GM23338 (cell line): ENCODE data around the gene PLXNC1. TPM values are rescaled to one million over a fixed set of nuclear protein-coding genes. Genes with fewer than 3 reads are reported as not detected.

Experiments used
- ATAC-seq: fragments of 200-7000 bp; cut with Tn5 transposase; 3 replicates; pipeline ENCODE4 v1.9.1; 2020
- DNase-seq: peaks from one replicate; pipeline ENCODE4 v3.0.0-alpha.2; 2015; ENCODE audit warnings: low spot score
- H2AFZ ChIP-seq: fragments of 200-600 bp; sonication (generic); 2 replicates; pipeline ENCODE4 v1.8.0; 2016; ENCODE audit warnings: antibody characterized with exemption, mild to moderate bottlenecking, moderate library complexity
- H3F3A ChIP-seq: fragments of 200-600 bp; sonication (generic); replicated peaks from 2 replicates; pipeline ENCODE4 v1.8.0; 2017; ENCODE audit warnings: antibody characterized with exemption, mixed run types, low read depth
- H3K27ac ChIP-seq: fragments of 200-600 bp; sonication (generic); 2 replicates; pipeline ENCODE4 v1.6.1; 2016; ENCODE audit warnings: low read depth
- H3K27me3 ChIP-seq: fragments of 200-600 bp; sonication (generic); 2 replicates; pipeline ENCODE4 v1.8.0; 2016; ENCODE audit warnings: mild to moderate bottlenecking, mixed run types, moderate library complexity; ENCODE audit not compliant: insufficient read depth
- H3K36me3 ChIP-seq: fragments of 200-600 bp; sonication (generic); 2 replicates; pipeline ENCODE4 v1.8.0; 2016; ENCODE audit warnings: mild to moderate bottlenecking; ENCODE audit not compliant: insufficient read depth
- H3K4me1 ChIP-seq: fragments of 200-600 bp; sonication (generic); 2 replicates; pipeline ENCODE4 v1.8.0; 2016; ENCODE audit warnings: mild to moderate bottlenecking, moderate library complexity; ENCODE audit not compliant: insufficient read depth
- H3K4me2 ChIP-seq: fragments of 200-600 bp; sonication (generic); 2 replicates; pipeline ENCODE4 v1.7.1; 2017; ENCODE audit warnings: mixed run types
- H3K4me3 ChIP-seq: fragments of 200-600 bp; sonication (generic); 2 replicates; pipeline ENCODE4 v1.6.1; 2016; ENCODE audit warnings: mixed run types
- H3K79me2 ChIP-seq: fragments of 200-600 bp; sonication (generic); replicated peaks from 2 replicates; pipeline ENCODE4 v1.8.0; 2017; ENCODE audit warnings: mild to moderate bottlenecking; ENCODE audit not compliant: insufficient read depth
- H3K9me2 ChIP-seq: fragments of 200-600 bp; sonication (generic); 2 replicates; pipeline ENCODE4 v1.8.0; 2017; ENCODE audit not compliant: insufficient read depth
- H4K20me1 ChIP-seq: fragments of 200-600 bp; sonication (generic); replicated peaks from 2 replicates; pipeline ENCODE4 v1.8.0; 2017; ENCODE audit warnings: mild to moderate bottlenecking; ENCODE audit not compliant: insufficient read depth
- H3K27ac Mint-ChIP-seq: 2 replicates; pipeline ENCODE4 v1.8.0; 2020; ENCODE audit warnings: inconsistent platforms, mild to moderate bottlenecking, moderate library complexity, mixed read lengths
- H3K27me3 Mint-ChIP-seq: 3 replicates; pipeline ENCODE4 v1.8.0; 2022; ENCODE audit warnings: low read depth, mild to moderate bottlenecking, moderate library complexity, mixed read lengths, inconsistent platforms; ENCODE audit not compliant: insufficient read depth, poor library complexity
- H3K36me3 Mint-ChIP-seq: 3 replicates; pipeline ENCODE4 v1.8.0; 2021; ENCODE audit warnings: low read depth, mild to moderate bottlenecking, inconsistent platforms, moderate library complexity, mixed read lengths
- H3K4me1 Mint-ChIP-seq: 3 replicates; pipeline ENCODE4 v1.8.0; 2020; ENCODE audit warnings: mild to moderate bottlenecking, inconsistent platforms, mixed read lengths
- H3K4me3 Mint-ChIP-seq: 3 replicates; pipeline ENCODE4 v1.8.0; 2021; ENCODE audit warnings: moderate library complexity, mild to moderate bottlenecking, inconsistent platforms, mixed read lengths
- H3K9me3 Mint-ChIP-seq: 3 replicates; pipeline ENCODE4 v1.8.0; 2020; ENCODE audit warnings: moderate library complexity, mild to moderate bottlenecking, inconsistent platforms, mixed read lengths
- CREB1 ChIP-seq: fragments of 250-450 bp; sonication (Bioruptor Pico); IDR thresholded peaks from 2 replicates; pipeline ENCODE4 v1.5.0; 2020; ENCODE audit warnings: low read depth, mild to moderate bottlenecking, moderate library complexity
- EZH2 ChIP-seq: fragments of 200-600 bp; sonication (generic); IDR thresholded peaks from one replicate; pipeline ENCODE4 v1.8.0; 2017; ENCODE audit warnings: antibody characterized with exemption, mild to moderate bottlenecking, low read depth; ENCODE audit not compliant: unreplicated experiment
- REST ChIP-seq: IDR thresholded peaks from one replicate; pipeline ENCODE4 v1.6.1; 2018; ENCODE audit warnings: antibody characterized with exemption; ENCODE audit not compliant: unreplicated experiment
- ZNF331 ChIP-seq: fragments of 250-450 bp; sonication (Bioruptor Pico); IDR thresholded peaks from 2 replicates; pipeline ENCODE4 v1.5.0; 2020; ENCODE audit warnings: low read depth, mild to moderate bottlenecking, moderate library complexity
- polyA plus RNA-seq: library from polyadenylated mRNA; unstranded; fragments of >200 nt; fragmentation: Nextera tagmentation; extraction: Ambion mirVana; gene quantifications from 2 replicates; pipeline ENCODE4 v1.2.1, GENCODE V29; 2016
- total RNA-seq: library from RNA; depleted of rRNA; stranded (reverse); fragments of >200 nt; shearing (Covaris generic); gene quantifications from 2 replicates; pipeline ENCODE4 v1.2.3, GENCODE V29; 2014
- TF ChIP-seq, protein P1 (sequence below), 2 experiments: fragments of 200-600 bp in 1 of 2; sonication (generic) in 1 of 2; conservative IDR thresholded peaks; 2 replicates each; pipeline versions ENCODE4 v1.5.1 to v1.6.1; 2016 to 2017; ENCODE audit warnings: antibody characterized with exemption in 2 of 2, low read depth in 2 of 2, mild to moderate bottlenecking in 2 of 2, moderate library complexity in 1 of 2
- TF ChIP-seq, protein P2 (sequence below): fragments of 250-450 bp; sonication (Bioruptor Pico); IDR thresholded peaks from 2 replicates; pipeline ENCODE4 v1.5.0; 2020; ENCODE audit warnings: mild to moderate bottlenecking, moderate library complexity

The PLXNC1 gene
- total and polyA plus RNA-seq, 2 experiments from 2014 or later = 1.9 to 6.5 TPM

DNA sequence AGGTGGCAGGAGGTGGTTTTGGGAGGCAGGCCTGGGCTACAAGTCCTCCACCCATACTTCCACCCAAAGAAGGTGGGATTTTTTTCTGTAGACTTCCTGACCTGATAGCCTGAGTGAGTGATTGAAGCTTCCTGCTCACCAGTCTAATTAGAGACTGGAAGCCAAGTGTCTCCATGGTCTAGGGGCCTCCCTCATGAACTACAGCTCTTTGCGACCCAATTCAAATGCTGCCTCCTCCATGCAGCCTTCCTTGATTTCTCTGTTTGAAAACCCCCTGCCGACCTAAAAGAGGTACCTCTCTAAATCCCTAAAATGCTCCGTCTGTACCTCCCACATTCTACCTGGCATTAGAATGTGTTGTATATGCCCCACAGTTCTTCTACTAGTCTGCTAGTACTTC lies 124.9 kb downstream of the PLXNC1 start:
- H3K4me1 Mint-ChIP-seq = peaks cover 21% of the 10 kb centered on the region
- Histone ChIP-seq H3K4me1 (peaks cover 18% of the 10 kb centered on the region), H2AFZ (no peak overlapping the region), H3K9me2 (peaks cover 9% of the 10 kb centered on the region; the same call in 1 of the 2 replicates), H3K27me3 (no peaks in the 10 kb centered on the region), H4K20me1 (no peaks in the 10 kb centered on the region), H3F3A (no peaks in the 10 kb centered on the region), H3K36me3 (no peaks in the 10 kb centered on the region), H3K4me3 (no peak overlapping the region), H3K79me2 (no peaks in the 10 kb centered on the region), H3K4me2 (no peak overlapping the region), H3K27ac (no peak overlapping the region)
- ATAC-seq = no peak
- H3K9me3 Mint-ChIP-seq = no peaks in the 10 kb centered on the region
- H3K27ac Mint-ChIP-seq = no peak overlapping the region
- H3K27me3 Mint-ChIP-seq = no peaks in the 10 kb centered on the region
- no peak for DNase-seq
- H3K4me3 Mint-ChIP-seq = no peak overlapping the region
- no peaks in the 10 kb centered on the region; the same call in 2 of the 3 replicates for H3K36me3 Mint-ChIP-seq
- TF ChIP-seq, protein P1, sequence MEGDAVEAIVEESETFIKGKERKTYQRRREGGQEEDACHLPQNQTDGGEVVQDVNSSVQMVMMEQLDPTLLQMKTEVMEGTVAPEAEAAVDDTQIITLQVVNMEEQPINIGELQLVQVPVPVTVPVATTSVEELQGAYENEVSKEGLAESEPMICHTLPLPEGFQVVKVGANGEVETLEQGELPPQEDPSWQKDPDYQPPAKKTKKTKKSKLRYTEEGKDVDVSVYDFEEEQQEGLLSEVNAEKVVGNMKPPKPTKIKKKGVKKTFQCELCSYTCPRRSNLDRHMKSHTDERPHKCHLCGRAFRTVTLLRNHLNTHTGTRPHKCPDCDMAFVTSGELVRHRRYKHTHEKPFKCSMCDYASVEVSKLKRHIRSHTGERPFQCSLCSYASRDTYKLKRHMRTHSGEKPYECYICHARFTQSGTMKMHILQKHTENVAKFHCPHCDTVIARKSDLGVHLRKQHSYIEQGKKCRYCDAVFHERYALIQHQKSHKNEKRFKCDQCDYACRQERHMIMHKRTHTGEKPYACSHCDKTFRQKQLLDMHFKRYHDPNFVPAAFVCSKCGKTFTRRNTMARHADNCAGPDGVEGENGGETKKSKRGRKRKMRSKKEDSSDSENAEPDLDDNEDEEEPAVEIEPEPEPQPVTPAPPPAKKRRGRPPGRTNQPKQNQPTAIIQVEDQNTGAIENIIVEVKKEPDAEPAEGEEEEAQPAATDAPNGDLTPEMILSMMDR (conservative IDR thresholded peaks at IDR 0.05; ENCODE audit: low read depth in 2 of 2) = no peak
- no peak for TF ChIP-seq REST
- no peak for TF ChIP-seq ZNF331
- TF ChIP-seq, protein P2, sequence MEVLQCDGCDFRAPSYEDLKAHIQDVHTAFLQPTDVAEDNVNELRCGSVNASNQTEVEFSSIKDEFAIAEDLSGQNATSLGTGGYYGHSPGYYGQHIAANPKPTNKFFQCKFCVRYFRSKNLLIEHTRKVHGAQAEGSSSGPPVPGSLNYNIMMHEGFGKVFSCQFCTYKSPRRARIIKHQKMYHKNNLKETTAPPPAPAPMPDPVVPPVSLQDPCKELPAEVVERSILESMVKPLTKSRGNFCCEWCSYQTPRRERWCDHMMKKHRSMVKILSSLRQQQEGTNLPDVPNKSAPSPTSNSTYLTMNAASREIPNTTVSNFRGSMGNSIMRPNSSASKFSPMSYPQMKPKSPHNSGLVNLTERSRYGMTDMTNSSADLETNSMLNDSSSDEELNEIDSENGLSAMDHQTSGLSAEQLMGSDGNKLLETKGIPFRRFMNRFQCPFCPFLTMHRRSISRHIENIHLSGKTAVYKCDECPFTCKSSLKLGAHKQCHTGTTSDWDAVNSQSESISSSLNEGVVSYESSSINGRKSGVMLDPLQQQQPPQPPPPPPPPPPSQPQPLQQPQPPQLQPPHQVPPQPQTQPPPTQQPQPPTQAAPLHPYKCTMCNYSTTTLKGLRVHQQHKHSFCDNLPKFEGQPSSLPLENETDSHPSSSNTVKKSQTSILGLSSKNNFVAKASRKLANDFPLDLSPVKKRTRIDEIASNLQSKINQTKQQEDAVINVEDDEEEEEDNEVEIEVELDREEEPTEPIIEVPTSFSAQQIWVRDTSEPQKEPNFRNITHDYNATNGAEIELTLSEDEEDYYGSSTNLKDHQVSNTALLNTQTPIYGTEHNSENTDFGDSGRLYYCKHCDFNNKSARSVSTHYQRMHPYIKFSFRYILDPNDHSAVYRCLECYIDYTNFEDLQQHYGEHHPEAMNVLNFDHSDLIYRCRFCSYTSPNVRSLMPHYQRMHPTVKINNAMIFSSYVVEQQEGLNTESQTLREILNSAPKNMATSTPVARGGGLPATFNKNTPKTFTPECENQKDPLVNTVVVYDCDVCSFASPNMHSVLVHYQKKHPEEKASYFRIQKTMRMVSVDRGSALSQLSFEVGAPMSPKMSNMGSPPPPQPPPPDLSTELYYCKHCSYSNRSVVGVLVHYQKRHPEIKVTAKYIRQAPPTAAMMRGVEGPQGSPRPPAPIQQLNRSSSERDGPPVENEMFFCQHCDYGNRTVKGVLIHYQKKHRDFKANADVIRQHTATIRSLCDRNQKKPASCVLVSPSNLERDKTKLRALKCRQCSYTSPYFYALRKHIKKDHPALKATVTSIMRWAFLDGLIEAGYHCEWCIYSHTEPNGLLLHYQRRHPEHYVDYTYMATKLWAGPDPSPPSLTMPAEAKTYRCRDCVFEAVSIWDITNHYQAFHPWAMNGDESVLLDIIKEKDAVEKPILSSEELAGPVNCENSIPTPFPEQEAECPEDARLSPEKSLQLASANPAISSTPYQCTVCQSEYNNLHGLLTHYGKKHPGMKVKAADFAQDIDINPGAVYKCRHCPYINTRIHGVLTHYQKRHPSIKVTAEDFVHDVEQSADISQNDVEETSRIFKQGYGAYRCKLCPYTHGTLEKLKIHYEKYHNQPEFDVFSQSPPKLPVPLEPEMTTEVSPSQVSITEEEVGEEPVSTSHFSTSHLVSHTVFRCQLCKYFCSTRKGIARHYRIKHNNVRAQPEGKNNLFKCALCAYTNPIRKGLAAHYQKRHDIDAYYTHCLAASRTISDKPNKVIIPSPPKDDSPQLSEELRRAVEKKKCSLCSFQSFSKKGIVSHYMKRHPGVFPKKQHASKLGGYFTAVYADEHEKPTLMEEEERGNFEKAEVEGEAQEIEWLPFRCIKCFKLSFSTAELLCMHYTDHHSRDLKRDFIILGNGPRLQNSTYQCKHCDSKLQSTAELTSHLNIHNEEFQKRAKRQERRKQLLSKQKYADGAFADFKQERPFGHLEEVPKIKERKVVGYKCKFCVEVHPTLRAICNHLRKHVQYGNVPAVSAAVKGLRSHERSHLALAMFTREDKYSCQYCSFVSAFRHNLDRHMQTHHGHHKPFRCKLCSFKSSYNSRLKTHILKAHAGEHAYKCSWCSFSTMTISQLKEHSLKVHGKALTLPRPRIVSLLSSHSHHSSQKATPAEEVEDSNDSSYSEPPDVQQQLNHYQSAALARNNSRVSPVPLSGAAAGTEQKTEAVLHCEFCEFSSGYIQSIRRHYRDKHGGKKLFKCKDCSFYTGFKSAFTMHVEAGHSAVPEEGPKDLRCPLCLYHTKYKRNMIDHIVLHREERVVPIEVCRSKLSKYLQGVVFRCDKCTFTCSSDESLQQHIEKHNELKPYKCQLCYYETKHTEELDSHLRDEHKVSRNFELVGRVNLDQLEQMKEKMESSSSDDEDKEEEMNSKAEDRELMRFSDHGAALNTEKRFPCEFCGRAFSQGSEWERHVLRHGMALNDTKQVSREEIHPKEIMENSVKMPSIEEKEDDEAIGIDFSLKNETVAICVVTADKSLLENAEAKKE = no peak
- no peak for TF ChIP-seq CREB1 (CRISPR knock-in tag)
- no peak for TF ChIP-seq EZH2
